GM19193 (cell line): ENCODE data around the gene ITGB6.

Source experiments
- POLR2A ChIP-seq: IDR thresholded peaks from 4 replicates; pipeline ENCODE4 v1.6.1; 2011; ENCODE audit not compliant: insufficient read depth, insufficient read length; ENCODE audit errors: extremely low read depth

Gene ITGB6

DNA sequence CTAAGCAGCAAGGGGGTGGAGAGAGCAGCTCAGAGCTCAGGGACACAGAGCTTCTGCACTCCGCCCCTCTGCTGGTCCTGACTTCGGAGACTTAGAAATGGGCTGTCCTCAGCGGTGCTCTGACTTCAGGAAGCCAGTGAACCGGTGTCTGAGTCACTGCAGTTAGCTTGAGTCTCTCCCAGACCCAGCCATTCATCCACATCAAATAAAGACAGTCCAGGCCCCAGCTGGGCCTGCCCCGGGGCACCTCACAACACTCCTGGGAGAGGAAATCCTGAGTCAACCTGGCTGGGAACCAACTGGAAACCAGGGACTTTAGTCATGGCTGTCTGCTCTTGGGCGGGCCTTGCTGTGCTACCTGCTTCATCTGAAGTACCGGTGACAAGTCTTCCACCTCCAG, 5.4 kb upstream of the ITGB6 start:
- no peak for TF ChIP-seq POLR2A

DNA sequence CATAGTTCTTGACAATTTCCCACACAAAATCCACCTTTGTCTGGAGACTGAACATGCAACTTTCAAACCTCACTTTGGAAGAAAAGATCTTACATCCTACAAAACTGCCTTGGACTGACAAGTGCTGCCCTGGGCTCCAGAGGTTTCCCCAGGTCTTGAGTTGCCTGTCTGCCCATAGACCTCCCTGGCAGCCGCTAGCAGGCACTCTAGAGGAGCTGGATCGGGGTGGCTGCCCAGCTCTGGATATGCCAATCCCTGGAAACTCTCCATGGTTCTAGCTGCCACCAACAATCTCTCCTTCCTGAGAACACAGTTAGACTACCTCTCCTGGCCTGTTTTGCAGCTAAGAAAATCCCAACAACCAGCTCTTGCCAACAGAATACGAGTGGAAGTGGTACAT, 3.4 kb upstream of the ITGB6 start:
- TF ChIP-seq POLR2A: no peak

DNA sequence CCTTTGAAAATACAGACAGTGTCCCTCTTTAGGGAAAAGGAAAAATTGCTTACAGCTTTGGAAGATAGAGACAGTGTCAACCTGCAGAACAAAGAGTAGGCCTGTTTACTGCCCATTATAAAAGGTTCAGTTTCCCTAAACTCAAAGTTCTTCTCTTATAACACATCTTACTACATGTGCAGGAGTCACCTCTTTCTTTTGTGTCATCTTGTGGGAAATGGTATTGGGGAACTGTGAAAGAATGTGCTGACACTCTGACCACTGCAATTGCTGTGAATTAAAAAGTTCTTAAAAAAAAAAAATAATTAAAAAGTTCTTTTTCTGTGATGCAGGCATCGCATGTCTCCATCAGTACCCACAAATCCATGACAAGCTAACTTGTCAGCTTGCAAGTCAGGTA, 2.9 kb upstream of the ITGB6 start:
- TF ChIP-seq POLR2A: no peak

DNA sequence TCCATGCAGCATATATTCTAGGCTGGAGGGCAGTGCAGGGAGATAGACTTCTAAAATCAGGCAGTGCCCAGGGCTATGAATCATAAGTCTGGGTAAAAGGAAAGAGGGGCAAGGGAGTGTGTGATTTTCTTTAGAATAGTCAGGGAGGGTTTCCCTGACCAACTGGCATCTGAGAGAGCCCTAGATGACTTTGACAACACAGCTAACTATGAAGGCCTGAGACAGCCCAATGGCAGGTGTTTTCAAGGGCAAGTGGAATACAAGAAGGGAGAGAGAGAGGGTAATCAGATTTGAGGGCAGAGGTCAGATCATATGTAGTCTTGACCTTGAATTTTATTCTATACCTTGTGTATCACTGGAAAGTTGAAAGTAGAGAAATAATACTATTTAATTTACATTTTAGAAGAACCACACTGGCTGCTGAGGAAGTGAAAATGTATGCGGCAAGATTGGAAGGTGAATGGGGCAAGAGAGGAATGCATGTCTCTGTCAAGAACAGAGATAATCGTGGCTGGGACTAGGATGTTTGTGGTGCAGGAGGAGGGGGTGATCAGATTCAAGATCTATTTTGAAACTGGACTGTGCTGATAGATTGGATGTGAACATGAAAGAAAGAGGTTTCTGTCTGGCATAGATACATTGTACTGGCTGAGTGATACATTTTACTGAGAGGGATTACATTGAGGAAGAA, 1.9 kb upstream of the ITGB6 start:
- TF ChIP-seq POLR2A: no peak

DNA sequence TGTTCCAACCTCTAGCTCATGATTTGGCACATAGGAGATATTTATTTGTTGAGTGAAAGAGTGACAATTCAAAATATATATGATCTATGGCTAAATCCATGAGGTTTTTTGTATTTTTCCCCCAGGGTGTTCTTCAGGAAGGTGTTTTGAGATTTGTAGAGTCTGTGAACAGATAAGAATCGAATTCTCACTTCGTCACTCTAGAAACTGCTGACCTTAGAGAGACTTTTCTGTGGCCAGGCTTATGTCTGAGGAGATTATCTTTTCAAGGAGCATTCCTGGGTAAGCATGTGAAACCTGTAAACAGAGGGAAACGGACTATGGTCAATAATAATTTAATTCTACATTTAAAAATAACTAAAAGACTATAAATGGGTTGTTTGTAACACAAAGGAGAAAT, 849 bp upstream of the ITGB6 start:
- no peak for TF ChIP-seq POLR2A

DNA sequence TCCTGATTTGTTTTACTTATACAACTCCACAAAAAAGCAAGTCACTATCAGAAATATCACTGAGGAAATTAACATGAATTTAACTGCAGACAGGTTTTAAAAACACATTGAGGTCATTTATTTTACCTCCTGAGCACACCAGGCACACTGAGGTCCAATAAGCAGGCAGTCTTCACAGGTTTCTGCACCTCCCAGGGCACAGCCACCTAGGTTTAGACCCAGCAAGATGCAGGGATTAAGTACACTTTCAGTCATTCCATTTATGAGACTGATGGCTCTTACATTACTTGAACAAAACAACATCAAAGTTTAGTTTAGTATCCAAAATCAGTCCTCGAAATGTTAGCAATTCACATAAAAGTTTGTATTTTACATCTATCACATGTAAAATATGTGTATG, 1.0 kb downstream of the ITGB6 start:
- TF ChIP-seq POLR2A: no peak

DNA sequence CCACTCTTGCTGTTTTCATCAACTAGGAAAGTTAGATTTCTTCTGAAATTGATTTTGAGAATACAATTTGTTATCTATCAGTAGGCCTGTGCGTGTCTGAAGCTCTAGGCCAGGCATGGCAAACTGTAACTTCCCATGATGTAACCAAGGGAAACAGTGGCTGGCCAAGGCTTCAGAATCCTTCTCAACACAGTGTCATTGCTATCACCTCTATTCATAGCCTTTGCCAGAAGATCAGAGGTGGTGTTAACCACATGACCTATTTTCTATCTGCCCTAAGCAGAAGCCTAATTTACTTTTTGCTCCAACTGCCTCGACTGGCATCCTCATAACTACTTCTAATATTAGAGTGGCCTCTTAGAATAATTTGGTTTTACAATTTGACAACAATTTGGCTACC, 2.5 kb downstream of the ITGB6 start:
- TF ChIP-seq POLR2A: no peak

DNA sequence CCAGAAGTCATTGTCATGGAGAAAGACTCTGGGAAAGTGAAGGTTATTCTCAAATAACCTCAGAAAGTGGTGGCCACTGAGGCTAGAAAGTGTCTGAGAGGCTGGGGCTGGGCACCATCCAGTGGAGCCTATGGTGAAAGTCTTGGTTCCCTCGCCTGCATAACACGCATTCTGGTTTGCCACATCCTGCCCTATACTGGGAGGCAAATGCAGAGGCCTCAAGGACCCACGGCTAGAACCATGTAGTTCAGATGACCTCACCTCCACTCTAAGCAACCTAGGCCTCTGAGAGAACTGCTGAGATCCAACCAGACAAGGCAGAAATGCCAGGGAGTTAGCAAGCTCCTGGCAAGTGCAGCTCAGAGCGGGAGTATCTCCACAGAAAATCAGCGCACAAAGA, 5.1 kb downstream of the ITGB6 start:
- no peak for TF ChIP-seq POLR2A

DNA sequence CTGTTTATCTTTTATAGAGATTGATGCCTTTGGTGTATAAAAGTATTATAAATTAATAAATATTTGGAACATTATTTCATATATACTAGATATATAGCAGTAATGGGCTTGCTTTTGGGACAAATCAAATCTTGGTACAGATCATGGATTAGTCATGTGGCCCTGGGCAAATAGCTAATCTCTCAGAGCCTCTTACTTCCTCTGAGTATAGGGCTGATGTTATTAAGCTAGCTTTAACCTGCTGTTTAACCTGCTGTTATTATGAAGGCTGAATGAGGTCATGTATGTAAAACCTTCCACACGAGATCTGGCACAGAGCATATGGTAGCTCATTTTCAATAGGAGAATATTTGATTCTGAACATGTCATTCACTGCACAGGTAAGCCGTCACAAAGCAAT, 5.7 kb downstream of the ITGB6 start:
- TF ChIP-seq POLR2A: no peak

DNA sequence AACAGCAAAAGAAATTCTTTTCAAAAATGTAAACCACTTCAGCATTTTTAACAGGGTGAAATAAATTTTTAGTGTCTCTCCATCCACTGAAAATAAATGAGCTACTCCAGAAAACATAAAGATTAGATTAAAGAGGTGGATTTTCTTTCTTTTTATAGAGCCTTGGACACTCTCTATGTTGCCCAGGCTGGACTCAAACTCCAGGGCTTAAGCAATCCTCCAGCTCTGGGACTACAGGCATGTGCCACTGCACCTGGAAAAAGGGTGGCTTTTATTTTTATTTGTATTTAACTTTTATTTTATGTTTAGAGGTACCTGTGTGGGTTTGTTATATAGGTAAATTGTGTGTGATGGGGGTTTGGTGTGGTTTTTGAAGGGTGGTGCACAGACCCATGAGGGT, 19.9 kb downstream of the ITGB6 start:
- no peak for TF ChIP-seq POLR2A

DNA sequence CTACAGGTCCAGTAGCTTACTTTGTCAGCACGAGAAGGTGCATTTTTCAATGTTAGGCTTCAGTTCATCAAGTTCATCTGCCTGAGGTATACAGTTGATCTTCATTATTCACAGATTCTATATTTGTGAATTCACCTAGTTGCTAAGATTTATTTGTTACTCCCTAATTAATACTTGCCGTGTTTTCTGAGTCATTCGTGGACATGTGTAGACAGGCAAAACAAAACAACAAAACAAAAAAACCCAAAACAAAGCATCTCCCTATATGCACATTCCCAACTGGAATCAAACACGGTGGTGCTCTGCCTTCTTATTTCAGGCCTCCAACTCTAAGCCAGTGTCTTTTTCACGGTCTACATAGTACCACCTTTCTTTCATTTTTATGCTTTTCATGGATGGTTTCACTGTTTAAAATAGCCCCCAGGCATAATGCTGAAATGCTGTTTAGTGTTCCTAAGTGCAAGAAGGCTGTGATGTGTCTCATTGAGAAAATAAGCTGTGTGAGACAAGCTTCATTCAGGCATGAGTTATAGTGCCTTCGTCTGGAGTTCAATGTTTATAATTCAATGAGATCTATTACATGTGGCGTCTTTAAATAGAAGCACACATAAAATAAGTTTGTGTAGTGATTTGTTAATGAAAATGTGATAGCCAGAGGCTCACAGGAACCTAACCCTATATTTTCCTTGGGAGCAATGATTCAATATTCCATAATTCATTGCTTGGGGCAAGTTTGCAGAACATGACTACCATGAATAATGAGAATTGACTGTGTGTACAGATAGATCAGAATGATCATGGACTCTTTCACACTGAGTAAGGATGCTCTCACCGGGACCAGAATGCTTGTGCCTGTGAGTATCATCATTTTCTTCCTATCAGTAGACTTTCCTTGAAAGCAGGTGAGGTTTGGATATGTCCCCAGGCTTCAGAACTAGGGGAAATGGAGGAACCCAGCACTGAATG, 24.6 kb downstream of the ITGB6 start:
- no peak for TF ChIP-seq POLR2A

DNA sequence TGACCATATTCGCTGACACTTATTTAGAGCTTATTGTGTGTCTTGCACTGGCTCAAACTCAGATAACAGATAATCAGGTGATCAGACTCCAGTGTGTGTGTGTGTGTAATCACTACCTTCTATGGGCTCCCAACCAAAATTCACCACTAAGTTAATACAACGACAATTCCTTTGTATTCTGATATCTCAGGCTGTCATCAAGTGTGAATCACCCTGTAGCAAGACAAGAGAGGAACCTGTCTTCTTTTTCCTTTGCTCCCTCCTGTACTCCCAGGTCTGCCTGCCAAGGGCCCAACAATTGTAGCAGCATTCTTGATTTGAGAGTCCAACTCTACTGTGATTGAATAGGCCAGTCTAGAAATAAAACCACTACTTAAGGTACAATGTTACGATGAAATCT, 25.8 kb downstream of the ITGB6 start:
- TF ChIP-seq POLR2A: no peak

DNA sequence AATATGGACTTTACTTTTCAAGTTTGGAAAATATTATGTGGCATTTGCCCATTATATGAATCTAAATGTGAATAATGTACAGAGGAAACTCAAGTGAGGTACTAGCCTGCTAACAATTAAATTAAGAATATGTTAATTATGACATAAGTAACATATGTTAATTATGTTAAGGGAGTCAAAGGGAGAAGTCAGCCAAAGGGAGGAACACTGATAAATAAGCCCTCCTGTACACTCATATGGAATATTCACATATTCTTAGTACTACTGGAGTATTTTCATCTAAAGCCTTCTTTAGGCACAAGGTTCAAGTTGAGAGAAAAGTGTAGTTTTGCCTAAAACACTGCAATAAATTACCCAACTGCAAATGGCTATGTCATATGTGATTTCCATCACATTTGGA, 30.1 kb downstream of the ITGB6 start:
- no peak for TF ChIP-seq POLR2A

DNA sequence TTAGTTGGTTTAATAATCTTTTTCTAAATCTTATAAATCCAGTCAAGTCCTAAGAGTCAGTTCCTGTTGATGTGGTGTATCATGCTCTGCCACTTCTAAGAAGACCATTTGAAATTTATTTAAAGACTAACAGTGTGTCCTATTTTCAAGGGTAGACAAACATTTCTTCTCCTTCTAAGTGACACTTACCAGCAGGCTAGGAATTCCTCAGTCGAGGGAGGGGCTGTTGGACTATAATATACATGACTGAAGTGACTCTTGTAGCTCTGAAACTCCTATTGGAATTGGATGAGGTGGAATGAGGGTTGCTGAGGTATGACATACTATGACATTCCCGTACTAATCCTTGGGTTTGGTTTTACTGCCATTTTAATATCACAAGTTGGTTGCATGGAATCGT, 30.6 kb downstream of the ITGB6 start:
- no peak for TF ChIP-seq POLR2A

DNA sequence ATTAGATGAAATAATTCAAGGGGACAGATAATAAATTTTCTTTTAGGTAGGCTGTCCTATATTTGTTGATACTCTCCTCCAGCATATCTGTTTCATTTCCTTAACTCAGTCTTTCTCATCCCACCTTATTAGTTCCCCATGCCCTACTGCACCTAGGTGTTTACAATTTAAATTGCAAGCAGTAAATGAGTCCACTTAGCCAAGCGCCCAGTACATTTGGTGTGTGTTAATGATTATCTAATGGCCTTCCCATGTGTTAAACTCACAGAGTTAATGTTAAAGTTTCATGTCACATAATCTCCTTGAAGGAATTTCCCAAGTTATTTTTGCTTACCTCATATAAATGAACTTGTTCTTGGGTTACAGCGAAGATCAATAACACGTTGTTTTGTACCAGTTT, 31.2 kb downstream of the ITGB6 start:
- no peak for TF ChIP-seq POLR2A
